WTC11 (cell line): ENCODE results near the gene NAA60. TPM values are rescaled to one million over a fixed set of nuclear protein-coding genes. Genes with fewer than 3 reads are reported as not detected.

Experiments used
- ATAC-seq: fragments of 200-7000 bp; cut with Tn5 transposase; 2 replicates; pipeline ENCODE4 v1.10.0; 2021; ENCODE audit warnings: mild to moderate bottlenecking, moderate library complexity
- CTCF ChIA-PET: fragments of 300-600 bp; sonication (Branson Sonifier 250); formaldehyde crosslinking; loops from one replicate; lab custom pipeline; 2021; ENCODE audit warnings: antibody characterized with exemption; lab: Charles Lee
- POLR2A ChIA-PET: fragments of 350-600 bp; sonication (Branson Sonifier 250); formaldehyde crosslinking; loops from one replicate; lab custom pipeline; 2021; ENCODE audit warnings: antibody characterized with exemption; lab: Charles Lee
- DNase-seq: peaks from one replicate; pipeline ENCODE4 v3.0.0; 2021; ENCODE audit warnings: low spot score
- H3K27ac Mint-ChIP-seq: 2 replicates; pipeline ENCODE4 v1.8.0; 2021; ENCODE audit warnings: mixed read lengths
- H3K27me3 Mint-ChIP-seq: 2 replicates; pipeline ENCODE4 v1.8.0; 2021; ENCODE audit warnings: low read depth, mild to moderate bottlenecking, moderate library complexity, mixed read lengths
- H3K36me3 Mint-ChIP-seq: 2 replicates; pipeline ENCODE4 v1.8.0; 2021; ENCODE audit warnings: mixed read lengths
- H3K4me1 Mint-ChIP-seq: 2 replicates; pipeline ENCODE4 v1.8.0; 2022; ENCODE audit warnings: mixed read lengths
- H3K4me3 Mint-ChIP-seq: 2 replicates; pipeline ENCODE4 v1.8.0; 2021; ENCODE audit warnings: mild to moderate bottlenecking, moderate library complexity, mixed read lengths
- H3K9me3 Mint-ChIP-seq: 2 replicates; pipeline ENCODE4 v1.8.0; 2021; ENCODE audit warnings: mixed read lengths
- CBFB ChIP-seq: sonication (generic); formaldehyde crosslinking; IDR thresholded peaks from 2 replicates; pipeline ENCODE4 v1.8.1; 2022; ENCODE audit warnings: mild to moderate bottlenecking, low read depth, missing genetic modification reagents
- ELF4 ChIP-seq: sonication (generic); formaldehyde crosslinking; IDR thresholded peaks from 2 replicates; pipeline ENCODE4 v1.8.1; 2022; ENCODE audit warnings: low read depth, mild to moderate bottlenecking, moderate library complexity, missing genetic modification reagents
- FOXK1 ChIP-seq: sonication (generic); formaldehyde crosslinking; IDR thresholded peaks from 2 replicates; pipeline ENCODE4 v1.8.0; 2022; ENCODE audit warnings: mild to moderate bottlenecking, moderate library complexity, missing genetic modification reagents
- GABPB1 ChIP-seq: sonication (generic); formaldehyde crosslinking; IDR thresholded peaks from 2 replicates; pipeline ENCODE4 v1.8.1; 2023; ENCODE audit warnings: mild to moderate bottlenecking, missing genetic modification reagents
- JAZF1 ChIP-seq: fragments of 250-450 bp; sonication (Bioruptor Pico); IDR thresholded peaks from 2 replicates; pipeline ENCODE4 v1.9.0; 2021; ENCODE audit warnings: moderate library complexity, mild to moderate bottlenecking, inconsistent platforms
- MXD4 ChIP-seq: fragments of 250-450 bp; sonication (Bioruptor Pico); IDR thresholded peaks from 2 replicates; pipeline ENCODE4 v1.8.0; 2021; ENCODE audit warnings: mild to moderate bottlenecking, moderate library complexity, borderline replicate concordance
- RELA ChIP-seq: sonication (generic); formaldehyde crosslinking; IDR thresholded peaks from 2 replicates; pipeline ENCODE4 v1.8.1; 2022; ENCODE audit warnings: missing genetic modification reagents, mild to moderate bottlenecking, borderline replicate concordance
- SOX15 ChIP-seq: fragments of 250-450 bp; sonication (Bioruptor Pico); IDR thresholded peaks from 2 replicates; pipeline ENCODE4 v1.9.0; 2021; ENCODE audit warnings: mild to moderate bottlenecking
- ZNF121 ChIP-seq: sonication (generic); formaldehyde crosslinking; IDR thresholded peaks from 2 replicates; pipeline ENCODE4 v1.8.0; 2023; ENCODE audit warnings: missing genetic modification reagents
- ZNF232 ChIP-seq: sonication (generic); formaldehyde crosslinking; IDR thresholded peaks from 2 replicates; pipeline ENCODE4 v1.8.0; 2022; ENCODE audit warnings: mild to moderate bottlenecking, missing genetic modification reagents
- ZNF396 ChIP-seq: fragments of 250-450 bp; sonication (Bioruptor Pico); IDR thresholded peaks from 2 replicates; pipeline ENCODE4 v1.8.0; 2021; ENCODE audit warnings: mild to moderate bottlenecking, moderate library complexity, borderline replicate concordance
- ZNF671 ChIP-seq: fragments of 250-450 bp; sonication (Bioruptor Pico); IDR thresholded peaks from 2 replicates; pipeline ENCODE4 v1.8.0; 2021; ENCODE audit warnings: mild to moderate bottlenecking
- total RNA-seq: library from RNA; stranded (reverse); gene quantifications from 3 replicates; pipeline ENCODE4 v1.2.3, GENCODE V29; 2021
- TF ChIP-seq, protein P1 (sequence below): sonication (generic); formaldehyde crosslinking; IDR thresholded peaks from 2 replicates; pipeline ENCODE4 v1.8.0; 2023; ENCODE audit warnings: missing genetic modification reagents
- TF ChIP-seq, protein P2 (sequence below): sonication (generic); formaldehyde crosslinking; IDR thresholded peaks from 2 replicates; pipeline ENCODE4 v1.8.1; 2023; ENCODE audit warnings: mild to moderate bottlenecking, missing genetic modification reagents, moderate library complexity
- TF ChIP-seq, protein P3 (sequence below): sonication (generic); formaldehyde crosslinking; IDR thresholded peaks from 2 replicates; pipeline ENCODE4 v1.8.0; 2022; ENCODE audit warnings: mild to moderate bottlenecking, missing genetic modification reagents
- TF ChIP-seq, protein P4 (sequence below): sonication (generic); formaldehyde crosslinking; IDR thresholded peaks from 2 replicates; pipeline ENCODE4 v1.8.1; 2023; ENCODE audit warnings: mild to moderate bottlenecking, missing genetic modification reagents
- TF ChIP-seq, protein P5 (sequence below): fragments of 250-450 bp; sonication (Bioruptor Pico); IDR thresholded peaks from 2 replicates; pipeline ENCODE4 v1.9.0; 2021; ENCODE audit warnings: mild to moderate bottlenecking
- TF ChIP-seq, protein P6 (sequence below): sonication (generic); formaldehyde crosslinking; conservative IDR thresholded peaks from 2 replicates; pipeline ENCODE4 v1.8.1; 2022; ENCODE audit warnings: mild to moderate bottlenecking, missing genetic modification reagents

NAA60 gene
- total RNA-seq, 1 experiment from 2014 or later: 50.3 TPM

DNA sequence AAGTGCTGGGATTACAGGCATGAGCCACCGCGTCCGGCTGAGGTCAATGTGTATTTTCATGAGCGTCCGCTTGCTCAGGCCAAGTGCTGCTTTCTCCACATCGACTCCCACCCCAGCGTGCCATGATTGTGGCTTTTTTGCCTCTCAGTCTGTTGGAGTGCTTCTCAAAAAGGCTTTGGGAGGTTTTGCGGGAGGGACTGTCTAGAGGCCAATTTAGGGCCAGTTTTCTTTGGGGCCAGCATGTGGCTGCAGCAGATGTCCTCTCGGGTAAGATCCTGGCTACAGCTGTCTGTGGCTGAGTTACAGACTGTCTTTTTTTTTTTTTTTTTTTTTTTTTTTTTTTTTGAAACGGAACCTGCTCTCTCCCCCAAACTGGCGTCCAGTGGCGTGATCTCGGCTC is 45.3 kb downstream of the NAA60 start:
- ChIA-PET CTCF (interaction anchor here (0.6 to 1.2 kb wide), 4 partner anchors 12 to 208 kb away, joined by 3 to 6 read pairs (median 3); partner anchors contain the start of gene CLUAP1), POLR2A (no interaction called here)
- no peak overlapping the region for H3K4me3 Mint-ChIP-seq
- no peak overlapping the region for H3K27ac Mint-ChIP-seq
- H3K4me1 Mint-ChIP-seq: no peaks in the 10 kb centered on the region
- DNase-seq (no peak), ATAC-seq (no peak)
- no peaks in the 10 kb centered on the region for H3K27me3 Mint-ChIP-seq
- H3K9me3 Mint-ChIP-seq: no peaks in the 10 kb centered on the region
- TF ChIP-seq, protein P1, sequence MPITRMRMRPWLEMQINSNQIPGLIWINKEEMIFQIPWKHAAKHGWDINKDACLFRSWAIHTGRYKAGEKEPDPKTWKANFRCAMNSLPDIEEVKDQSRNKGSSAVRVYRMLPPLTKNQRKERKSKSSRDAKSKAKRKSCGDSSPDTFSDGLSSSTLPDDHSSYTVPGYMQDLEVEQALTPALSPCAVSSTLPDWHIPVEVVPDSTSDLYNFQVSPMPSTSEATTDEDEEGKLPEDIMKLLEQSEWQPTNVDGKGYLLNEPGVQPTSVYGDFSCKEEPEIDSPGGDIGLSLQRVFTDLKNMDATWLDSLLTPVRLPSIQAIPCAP (CRISPR knock-in tag): no peak
- TF ChIP-seq ZNF396 (no peak), GABPB1 (CRISPR knock-in tag) (no peak), SOX15 (CRISPR knock-in tag) (no peak), ELF4 (no peak), ZNF232 (no peak), RELA (CRISPR knock-in tag) (no peak), JAZF1 (no peak), ZNF121 (no peak), ZNF671 (CRISPR knock-in tag) (no peak), FOXK1 (CRISPR knock-in tag) (no peak)
- TF ChIP-seq, protein P2, sequence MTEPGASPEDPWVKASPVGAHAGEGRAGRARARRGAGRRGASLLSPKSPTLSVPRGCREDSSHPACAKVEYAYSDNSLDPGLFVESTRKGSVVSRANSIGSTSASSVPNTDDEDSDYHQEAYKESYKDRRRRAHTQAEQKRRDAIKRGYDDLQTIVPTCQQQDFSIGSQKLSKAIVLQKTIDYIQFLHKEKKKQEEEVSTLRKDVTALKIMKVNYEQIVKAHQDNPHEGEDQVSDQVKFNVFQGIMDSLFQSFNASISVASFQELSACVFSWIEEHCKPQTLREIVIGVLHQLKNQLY (CRISPR knock-in tag): no peak
- TF ChIP-seq, protein P3, sequence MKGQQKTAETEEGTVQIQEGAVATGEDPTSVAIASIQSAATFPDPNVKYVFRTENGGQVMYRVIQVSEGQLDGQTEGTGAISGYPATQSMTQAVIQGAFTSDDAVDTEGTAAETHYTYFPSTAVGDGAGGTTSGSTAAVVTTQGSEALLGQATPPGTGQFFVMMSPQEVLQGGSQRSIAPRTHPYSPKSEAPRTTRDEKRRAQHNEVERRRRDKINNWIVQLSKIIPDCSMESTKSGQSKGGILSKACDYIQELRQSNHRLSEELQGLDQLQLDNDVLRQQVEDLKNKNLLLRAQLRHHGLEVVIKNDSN (CRISPR knock-in tag): no peak
- TF ChIP-seq, protein P4, sequence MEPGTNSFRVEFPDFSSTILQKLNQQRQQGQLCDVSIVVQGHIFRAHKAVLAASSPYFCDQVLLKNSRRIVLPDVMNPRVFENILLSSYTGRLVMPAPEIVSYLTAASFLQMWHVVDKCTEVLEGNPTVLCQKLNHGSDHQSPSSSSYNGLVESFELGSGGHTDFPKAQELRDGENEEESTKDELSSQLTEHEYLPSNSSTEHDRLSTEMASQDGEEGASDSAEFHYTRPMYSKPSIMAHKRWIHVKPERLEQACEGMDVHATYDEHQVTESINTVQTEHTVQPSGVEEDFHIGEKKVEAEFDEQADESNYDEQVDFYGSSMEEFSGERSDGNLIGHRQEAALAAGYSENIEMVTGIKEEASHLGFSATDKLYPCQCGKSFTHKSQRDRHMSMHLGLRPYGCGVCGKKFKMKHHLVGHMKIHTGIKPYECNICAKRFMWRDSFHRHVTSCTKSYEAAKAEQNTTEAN (CRISPR knock-in tag): no peak
- peaks cover 6% of the 10 kb centered on the region for H3K36me3 Mint-ChIP-seq

DNA sequence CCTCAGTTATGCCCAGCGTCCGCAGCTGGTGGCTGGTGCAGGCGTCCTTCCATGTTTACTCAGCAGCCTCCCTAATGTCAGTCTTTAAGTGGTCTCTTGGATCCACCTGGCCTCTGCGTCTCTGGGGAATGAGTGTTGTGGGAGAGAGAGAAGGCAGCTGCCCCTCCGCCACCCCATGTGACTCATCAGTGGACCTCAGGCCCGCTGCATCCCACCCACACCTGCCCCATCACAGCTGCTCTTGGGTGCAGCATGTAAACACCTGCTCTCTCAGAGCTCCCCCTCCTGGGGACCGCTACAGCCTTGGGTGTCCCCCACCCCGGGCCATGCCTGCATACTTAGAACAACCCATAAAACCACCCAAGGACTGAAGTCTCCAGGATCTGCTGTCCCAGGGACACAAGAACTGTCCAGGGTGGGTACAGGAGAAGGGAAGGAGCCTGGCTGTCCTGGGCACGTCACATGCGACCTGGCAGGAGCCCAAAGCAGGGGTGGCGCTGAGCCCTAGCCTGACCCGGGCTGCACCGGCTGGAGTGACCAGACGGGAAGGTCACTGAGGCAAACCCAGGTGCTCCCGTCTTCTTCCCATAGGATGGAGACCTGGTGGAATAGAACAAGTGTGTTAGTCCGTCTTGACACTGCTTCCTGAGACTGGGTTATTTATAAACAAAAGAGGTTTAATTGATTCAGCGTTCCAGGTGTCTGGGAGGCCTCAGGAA is 47.6 kb downstream of the NAA60 start:
- DNase-seq (peak; percentile 45), ATAC-seq (peak; percentile 54)
- no peak overlapping the region for H3K4me3 Mint-ChIP-seq
- no peaks in the 10 kb centered on the region for H3K27me3 Mint-ChIP-seq
- peak overlapping the region; percentile 68; the same call in 1 of the 2 replicates for H3K27ac Mint-ChIP-seq
- no peaks in the 10 kb centered on the region for H3K9me3 Mint-ChIP-seq
- H3K36me3 Mint-ChIP-seq: 0 out of 2 replicates have a peak, but pooled peaks cover 2% of the 10 kb centered on the region
- CTCF ChIA-PET: interaction anchor here (0.6 to 1.3 kb wide), 9 partner anchors 10 to 361 kb away, joined by 3 to 6 read pairs (median 3); partner anchors contain the start of genes CLUAP1, ZNF174 and ZSCAN32
- TF ChIP-seq MXD4 (CRISPR knock-in tag): no peak
- no peak for TF ChIP-seq JAZF1
- H3K4me1 Mint-ChIP-seq: no peaks in the 10 kb centered on the region
- POLR2A ChIA-PET: no interaction called here

DNA sequence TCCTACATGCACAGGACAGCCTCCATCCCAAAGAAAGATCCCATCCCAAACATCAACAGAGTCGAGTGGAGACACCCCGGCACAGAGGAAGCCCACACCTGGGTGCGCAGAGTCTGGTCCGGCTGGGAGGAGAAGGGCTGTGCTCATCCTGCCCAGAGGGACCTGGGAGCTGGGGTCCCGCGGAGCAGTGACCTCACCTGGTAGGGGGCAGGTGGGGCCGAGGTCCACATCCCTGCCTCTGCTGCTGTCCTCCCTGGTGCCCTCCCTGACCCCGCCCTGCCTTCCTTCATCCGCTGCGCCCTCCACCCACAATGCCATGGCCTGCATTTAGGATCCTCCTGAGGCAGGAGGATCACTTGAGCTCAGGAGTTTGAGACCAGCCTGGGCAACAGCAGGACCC is 48.9 kb downstream of the NAA60 start:
- no peak for ATAC-seq
- no peaks in the 10 kb centered on the region for H3K9me3 Mint-ChIP-seq
- POLR2A ChIA-PET: no interaction called here
- H3K27me3 Mint-ChIP-seq: no peaks in the 10 kb centered on the region
- no peaks in the 10 kb centered on the region for H3K4me1 Mint-ChIP-seq
- H3K36me3 Mint-ChIP-seq: no peaks in the 10 kb centered on the region
- TF ChIP-seq, protein P5, sequence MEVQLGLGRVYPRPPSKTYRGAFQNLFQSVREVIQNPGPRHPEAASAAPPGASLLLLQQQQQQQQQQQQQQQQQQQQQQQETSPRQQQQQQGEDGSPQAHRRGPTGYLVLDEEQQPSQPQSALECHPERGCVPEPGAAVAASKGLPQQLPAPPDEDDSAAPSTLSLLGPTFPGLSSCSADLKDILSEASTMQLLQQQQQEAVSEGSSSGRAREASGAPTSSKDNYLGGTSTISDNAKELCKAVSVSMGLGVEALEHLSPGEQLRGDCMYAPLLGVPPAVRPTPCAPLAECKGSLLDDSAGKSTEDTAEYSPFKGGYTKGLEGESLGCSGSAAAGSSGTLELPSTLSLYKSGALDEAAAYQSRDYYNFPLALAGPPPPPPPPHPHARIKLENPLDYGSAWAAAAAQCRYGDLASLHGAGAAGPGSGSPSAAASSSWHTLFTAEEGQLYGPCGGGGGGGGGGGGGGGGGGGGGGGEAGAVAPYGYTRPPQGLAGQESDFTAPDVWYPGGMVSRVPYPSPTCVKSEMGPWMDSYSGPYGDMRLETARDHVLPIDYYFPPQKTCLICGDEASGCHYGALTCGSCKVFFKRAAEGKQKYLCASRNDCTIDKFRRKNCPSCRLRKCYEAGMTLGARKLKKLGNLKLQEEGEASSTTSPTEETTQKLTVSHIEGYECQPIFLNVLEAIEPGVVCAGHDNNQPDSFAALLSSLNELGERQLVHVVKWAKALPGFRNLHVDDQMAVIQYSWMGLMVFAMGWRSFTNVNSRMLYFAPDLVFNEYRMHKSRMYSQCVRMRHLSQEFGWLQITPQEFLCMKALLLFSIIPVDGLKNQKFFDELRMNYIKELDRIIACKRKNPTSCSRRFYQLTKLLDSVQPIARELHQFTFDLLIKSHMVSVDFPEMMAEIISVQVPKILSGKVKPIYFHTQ: no peak
- TF ChIP-seq, protein P6, sequence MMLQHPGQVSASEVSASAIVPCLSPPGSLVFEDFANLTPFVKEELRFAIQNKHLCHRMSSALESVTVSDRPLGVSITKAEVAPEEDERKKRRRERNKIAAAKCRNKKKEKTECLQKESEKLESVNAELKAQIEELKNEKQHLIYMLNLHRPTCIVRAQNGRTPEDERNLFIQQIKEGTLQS (CRISPR knock-in tag): no peak
- TF ChIP-seq CBFB (CRISPR knock-in tag): no peak
- TF ChIP-seq, all 79 proteins: peak for 0
- CTCF ChIA-PET: interaction anchor here (0.7 kb wide), 1 partner anchor 565 kb away, joined by 3 read pairs; no protein-coding TSS in a partner anchor
- Mint-ChIP-seq H3K27ac (no peak overlapping the region), H3K4me3 (no peak overlapping the region)
- DNase-seq: no peak
